Breast epithelium (tissue), 4 donors: ENCODE results near the gene LRRC59. TPM values are rescaled to one million over a fixed set of nuclear protein-coding genes. Genes with fewer than 3 reads are reported as not detected.

ENCODE experiments used
- DNase-seq, 2 donors: peaks; one replicate each; pipeline ENCODE4 v3.0.0-alpha.2; 2019; ENCODE audit warnings: low spot score in 2 of 2
- H3K27ac ChIP-seq, 2 donors: fragments of 200-600 bp; sonication (generic) in 1 of 2; one replicate each; pipeline ENCODE4 v1.5.1; 2016 to 2019; ENCODE audit warnings: mild to moderate bottlenecking in 1 of 2
- H3K27me3 ChIP-seq, 2 donors: fragments of 200-600 bp; sonication (generic) in 1 of 2; one replicate each; pipeline versions ENCODE4 v1.5.1 to v1.6.0; 2017 to 2019; ENCODE audit warnings: control low read depth in 1 of 2, mild to moderate bottlenecking in 1 of 2
- H3K36me3 ChIP-seq: fragments of 200-600 bp; one replicate; pipeline ENCODE4 v1.5.1; 2019
- H3K4me1 ChIP-seq, 2 donors: fragments of 200-600 bp; sonication (generic); one replicate each; pipeline ENCODE4 v1.5.1; 2016 to 2019; ENCODE audit warnings: control low read depth in 1 of 2
- H3K4me3 ChIP-seq, 3 donors: fragments of 200-600 bp; sonication (generic); 1 replicate in 2 of 3; 2 replicates in 1 of 3; pipeline ENCODE4 v1.5.1; 2016 to 2019; ENCODE audit warnings: mild to moderate bottlenecking in 3 of 3, moderate library complexity in 2 of 3
- H3K9me3 ChIP-seq, 2 donors: fragments of 200-600 bp; sonication (generic) in 1 of 2; one replicate each; pipeline ENCODE4 v1.5.1; 2016 to 2019; ENCODE audit warnings: control low read depth in 1 of 2
- POLR2A ChIP-seq: fragments of 450-650 bp; IDR thresholded peaks from one replicate; pipeline ENCODE4 v1.6.1; 2016; ENCODE audit warnings: antibody characterized with exemption, mild to moderate bottlenecking, moderate library complexity
- POLR2AphosphoS5 ChIP-seq, 3 donors: sonication (generic); formaldehyde crosslinking; IDR thresholded peaks; one replicate each; pipeline ENCODE4 v1.6.1; 2017; ENCODE audit warnings: antibody characterized with exemption in 3 of 3
- intact Hi-C: fragments of 100-400 bp; cut with DNase I; formaldehyde crosslinking; loops from one replicate; pipeline ENCODE4 v1.15.1; 2023; ENCODE audit warnings: low total_unique reads
- total RNA-seq, 3 donors: library from RNA; depleted of rRNA; stranded (reverse); fragments of >200 nt; gene quantifications; one replicate each; pipeline ENCODE4 v1.1.0, GENCODE V29; 2016
- TF ChIP-seq, protein P1 (sequence below), 3 donors: fragments of 450-650 bp; IDR thresholded peaks; one replicate each; pipeline ENCODE4 v1.5.1; 2016 to 2017; ENCODE audit warnings: antibody characterized with exemption in 3 of 3, mild to moderate bottlenecking in 3 of 3, moderate library complexity in 3 of 3

The LRRC59 gene
- total RNA-seq, 3 donors from 2014 or later = 42.1 to 72.8 (median 54.0) TPM

DNA sequence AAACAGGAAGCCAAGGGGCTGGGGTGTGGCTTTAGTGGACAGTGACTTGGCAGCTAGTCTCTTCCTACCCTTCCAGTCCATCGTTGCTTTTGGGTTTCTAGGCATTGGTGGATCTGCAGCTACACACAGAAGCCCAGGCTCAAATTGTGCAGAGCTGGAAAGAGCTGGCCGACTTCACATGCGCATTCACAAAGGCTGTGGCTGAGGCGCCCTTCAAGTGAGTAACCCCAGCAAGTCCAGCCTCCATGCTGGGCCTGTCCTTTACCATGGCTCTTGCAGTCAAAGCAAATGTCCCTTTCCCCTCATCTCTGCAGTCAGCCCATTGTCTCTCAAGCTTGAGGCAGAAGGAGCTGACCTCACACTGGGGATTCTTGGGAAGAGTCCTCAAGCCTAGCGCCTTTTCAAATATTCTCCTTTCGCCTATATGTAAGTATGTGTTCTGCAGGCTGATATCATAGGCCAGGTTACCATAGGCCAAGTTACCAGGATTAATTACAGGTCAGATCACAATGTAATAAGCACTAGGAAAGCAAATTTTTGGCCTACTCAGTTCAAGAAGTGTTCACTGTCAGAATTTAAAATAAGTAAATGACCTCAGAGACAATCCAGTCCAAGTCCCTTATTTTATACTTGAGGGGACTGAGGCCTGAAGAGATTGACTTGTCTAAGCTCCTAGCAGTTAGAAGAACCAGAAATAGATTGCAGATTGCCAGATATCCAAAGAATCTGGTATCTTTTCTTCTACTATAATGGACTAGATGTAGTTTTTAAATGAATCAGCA lies 17.8 kb downstream of the LRRC59 start:
- H3K27me3 ChIP-seq = no peaks in the 10 kb centered on the region
- H3K9me3 ChIP-seq = no peaks in the 10 kb centered on the region
- H3K4me3 ChIP-seq = no peak overlapping the region
- DNase-seq = no peak
- intact Hi-C loops = no loop called here
- no peak for TF ChIP-seq POLR2AphosphoS5 (IDR thresholded peaks at IDR 0.05)
- TF ChIP-seq, protein P1, sequence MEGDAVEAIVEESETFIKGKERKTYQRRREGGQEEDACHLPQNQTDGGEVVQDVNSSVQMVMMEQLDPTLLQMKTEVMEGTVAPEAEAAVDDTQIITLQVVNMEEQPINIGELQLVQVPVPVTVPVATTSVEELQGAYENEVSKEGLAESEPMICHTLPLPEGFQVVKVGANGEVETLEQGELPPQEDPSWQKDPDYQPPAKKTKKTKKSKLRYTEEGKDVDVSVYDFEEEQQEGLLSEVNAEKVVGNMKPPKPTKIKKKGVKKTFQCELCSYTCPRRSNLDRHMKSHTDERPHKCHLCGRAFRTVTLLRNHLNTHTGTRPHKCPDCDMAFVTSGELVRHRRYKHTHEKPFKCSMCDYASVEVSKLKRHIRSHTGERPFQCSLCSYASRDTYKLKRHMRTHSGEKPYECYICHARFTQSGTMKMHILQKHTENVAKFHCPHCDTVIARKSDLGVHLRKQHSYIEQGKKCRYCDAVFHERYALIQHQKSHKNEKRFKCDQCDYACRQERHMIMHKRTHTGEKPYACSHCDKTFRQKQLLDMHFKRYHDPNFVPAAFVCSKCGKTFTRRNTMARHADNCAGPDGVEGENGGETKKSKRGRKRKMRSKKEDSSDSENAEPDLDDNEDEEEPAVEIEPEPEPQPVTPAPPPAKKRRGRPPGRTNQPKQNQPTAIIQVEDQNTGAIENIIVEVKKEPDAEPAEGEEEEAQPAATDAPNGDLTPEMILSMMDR (IDR thresholded peaks at IDR 0.05) = no peak
- no peak for TF ChIP-seq POLR2A
- H3K4me1 ChIP-seq = no peaks in the 10 kb centered on the region
- peaks cover 5% of the 10 kb centered on the region for H3K36me3 ChIP-seq
- no peak overlapping the region for H3K27ac ChIP-seq

DNA sequence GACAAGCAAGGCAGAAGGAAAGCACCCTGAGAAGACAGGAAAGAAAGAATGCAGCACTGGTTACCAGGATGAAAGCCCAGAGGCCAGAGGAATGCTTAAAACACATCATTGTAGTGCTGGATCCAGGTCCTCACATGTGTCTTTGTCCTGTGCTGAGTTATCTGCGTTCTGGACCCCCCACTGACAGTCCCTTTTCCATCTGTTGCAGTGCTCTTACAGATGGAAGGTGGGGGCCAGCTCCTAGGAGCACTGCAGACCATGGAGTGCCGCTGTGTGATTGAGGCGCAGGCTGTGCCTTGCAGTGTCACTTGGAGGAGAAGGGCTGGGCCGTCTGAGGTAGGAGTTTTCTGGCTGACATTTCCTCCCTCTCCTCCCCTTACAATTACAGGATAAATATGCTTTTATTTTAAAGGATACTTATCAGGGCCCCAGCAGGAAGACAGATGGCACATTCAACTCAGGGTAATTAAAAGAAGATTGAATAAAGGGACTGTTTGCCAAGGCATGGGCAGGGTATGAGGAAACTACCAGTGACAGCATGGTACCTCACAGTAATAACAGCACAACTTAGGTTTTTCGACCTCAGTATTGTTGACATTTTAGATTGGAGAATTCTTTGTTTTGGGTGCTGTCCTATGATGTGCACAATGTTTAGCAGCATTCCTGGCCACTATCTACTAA lies 21.3 kb downstream of the LRRC59 start:
- no peak for TF ChIP-seq POLR2AphosphoS5 (IDR thresholded peaks at IDR 0.05)
- TF ChIP-seq, protein P1 (IDR thresholded peaks at IDR 0.05) = no peak
- TF ChIP-seq POLR2A = no peak
- DNase-seq = no peak
- H3K4me1 ChIP-seq = peaks cover 4 to 14% of the 10 kb centered on the region in 2 donors
- H3K36me3 ChIP-seq = no peaks in the 10 kb centered on the region
- no peaks in the 10 kb centered on the region for H3K27me3 ChIP-seq
- no peak overlapping the region for H3K27ac ChIP-seq
- no peaks in the 10 kb centered on the region for H3K9me3 ChIP-seq
- intact Hi-C loops = no loop called here
- H3K4me3 ChIP-seq = no peak overlapping the region

DNA sequence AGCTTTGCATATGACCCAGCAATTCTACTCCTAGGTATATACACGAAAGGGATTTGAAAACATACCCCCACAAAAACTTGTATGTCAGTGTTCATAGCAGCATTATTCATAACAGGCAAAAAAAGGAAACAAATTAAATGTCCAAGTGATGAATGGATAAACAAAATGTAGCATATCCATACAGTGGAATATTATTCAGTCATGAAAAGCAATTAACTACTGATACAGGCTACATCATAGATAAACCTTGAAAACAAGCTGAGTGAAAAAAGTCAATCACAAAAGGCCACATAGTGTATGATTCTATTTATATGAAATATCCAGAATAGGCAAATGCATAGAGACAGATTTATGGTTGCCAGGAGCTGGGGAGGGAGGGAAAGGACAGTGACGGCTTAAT lies 23.6 kb downstream of the LRRC59 start:
- H3K4me1 ChIP-seq = peaks cover 4 to 14% of the 10 kb centered on the region in 2 donors
- H3K27me3 ChIP-seq = no peaks in the 10 kb centered on the region
- H3K9me3 ChIP-seq = no peaks in the 10 kb centered on the region
- H3K27ac ChIP-seq = no peak overlapping the region
- peaks cover 5% of the 10 kb centered on the region for H3K36me3 ChIP-seq
- no peak overlapping the region for H3K4me3 ChIP-seq
- no peak for DNase-seq
- intact Hi-C loops = no loop called here
- TF ChIP-seq, protein P1 (IDR thresholded peaks at IDR 0.05) = no peak
- no peak for TF ChIP-seq POLR2A
- no peak for TF ChIP-seq POLR2AphosphoS5 (IDR thresholded peaks at IDR 0.05)

DNA sequence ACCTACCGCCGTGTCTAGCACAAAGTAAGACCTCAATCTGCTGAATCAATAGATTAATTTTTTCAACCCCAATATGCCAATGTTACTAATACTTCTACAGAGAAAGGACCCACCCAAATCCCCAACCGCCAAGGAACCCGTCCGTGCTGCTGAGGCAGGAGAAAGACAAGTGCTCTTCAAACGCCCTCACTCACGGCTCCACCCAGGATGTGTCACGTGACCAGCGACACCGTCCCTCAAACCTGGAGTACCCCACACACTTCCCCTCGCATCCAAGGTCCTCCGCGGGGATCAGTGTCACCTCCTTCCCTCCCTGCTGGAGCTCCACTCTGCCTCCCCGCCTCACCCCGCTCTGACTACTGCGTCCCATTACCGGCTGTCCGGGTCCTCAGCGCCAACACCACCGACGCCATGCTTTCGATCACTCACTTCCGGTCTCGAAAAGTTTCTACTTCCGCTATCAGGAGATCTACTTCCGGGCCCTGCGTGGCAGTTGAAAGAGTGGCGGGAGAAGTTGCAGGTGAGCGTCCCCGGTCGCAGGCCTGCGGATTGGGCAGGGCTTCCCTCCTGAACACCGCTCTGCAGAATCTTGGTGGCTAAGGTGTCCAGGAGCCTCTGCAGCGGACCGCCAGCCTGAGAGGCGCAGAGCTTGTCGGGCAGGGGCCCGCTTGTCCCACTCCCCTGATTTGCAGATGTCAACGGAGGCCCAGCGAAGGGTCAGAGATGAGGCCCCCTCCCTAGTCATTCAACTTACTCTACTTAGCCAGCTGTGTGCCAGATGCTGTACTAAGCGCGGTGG lies 24.4 kb downstream of the LRRC59 start, which contains the start of the genes EME1 and MRPL27:
Gene EME1 (plus strand): TSS at position 472 of the 799 bp plus-strand sequence. CDS start 1,980 bp downstream, outside the sequence.
Gene MRPL27 (minus strand): TSS at position 427 of the 799 bp plus-strand sequence. CDS start 14 bp downstream, at position 413.
- peak; percentile 88 to 95 (median 88) for TF ChIP-seq POLR2AphosphoS5 (IDR thresholded peaks at IDR 0.05)
- TF ChIP-seq, protein P1 (IDR thresholded peaks at IDR 0.05) = no peak
- peak; percentile 58 for TF ChIP-seq POLR2A
- peak within 1 kb of the TSS; percentile 65 to 87 (median 79) for H3K4me3 ChIP-seq
- no peaks in the 10 kb centered on the region for H3K9me3 ChIP-seq
- H3K4me1 ChIP-seq = peaks cover 4 to 14% of the 10 kb centered on the region in 2 donors
- H3K36me3 ChIP-seq = peaks cover 5% of the 10 kb centered on the region
- peak; percentile 76 to 78 for DNase-seq
- no peaks in the 10 kb centered on the region for H3K27me3 ChIP-seq
- peak within 1 kb of the TSS; percentile 93 to 97 for H3K27ac ChIP-seq
- intact Hi-C loops = no loop called here
